HG02678 (cell line): ENCODE measurements around the gene C9.

Experiments used
- ATAC-seq: cut with Tn5 transposase; IDR thresholded peaks from one replicate; pipeline ENCODE4 v1.9.1; 2021; ENCODE audit warnings: mild to moderate bottlenecking, moderate library complexity; ENCODE audit not compliant: unreplicated experiment

Gene C9

GRCh38 chr5:39376293-39376714 is 12.0 kb upstream of the C9 start:
- peak; percentile 84 for ATAC-seq

- ATAC-seq: no peak
These were observed 9.5 kb upstream of the C9 start for GRCh38 chr5:39373791-39374190.

DNA sequence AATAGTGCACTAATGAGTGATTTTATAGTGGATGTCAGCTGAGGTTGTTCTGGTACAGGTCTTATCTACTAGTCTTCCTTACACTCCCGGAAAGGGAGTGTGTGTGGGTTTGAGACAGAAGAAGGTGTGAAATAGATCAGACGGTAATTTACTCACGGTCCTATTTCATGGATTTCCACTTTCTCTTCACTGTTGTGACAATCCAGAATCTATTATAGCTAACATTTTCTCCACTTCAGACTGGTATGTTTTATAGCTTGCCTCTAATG is 7.0 kb upstream of the C9 start:
- ATAC-seq: no peak

DNA sequence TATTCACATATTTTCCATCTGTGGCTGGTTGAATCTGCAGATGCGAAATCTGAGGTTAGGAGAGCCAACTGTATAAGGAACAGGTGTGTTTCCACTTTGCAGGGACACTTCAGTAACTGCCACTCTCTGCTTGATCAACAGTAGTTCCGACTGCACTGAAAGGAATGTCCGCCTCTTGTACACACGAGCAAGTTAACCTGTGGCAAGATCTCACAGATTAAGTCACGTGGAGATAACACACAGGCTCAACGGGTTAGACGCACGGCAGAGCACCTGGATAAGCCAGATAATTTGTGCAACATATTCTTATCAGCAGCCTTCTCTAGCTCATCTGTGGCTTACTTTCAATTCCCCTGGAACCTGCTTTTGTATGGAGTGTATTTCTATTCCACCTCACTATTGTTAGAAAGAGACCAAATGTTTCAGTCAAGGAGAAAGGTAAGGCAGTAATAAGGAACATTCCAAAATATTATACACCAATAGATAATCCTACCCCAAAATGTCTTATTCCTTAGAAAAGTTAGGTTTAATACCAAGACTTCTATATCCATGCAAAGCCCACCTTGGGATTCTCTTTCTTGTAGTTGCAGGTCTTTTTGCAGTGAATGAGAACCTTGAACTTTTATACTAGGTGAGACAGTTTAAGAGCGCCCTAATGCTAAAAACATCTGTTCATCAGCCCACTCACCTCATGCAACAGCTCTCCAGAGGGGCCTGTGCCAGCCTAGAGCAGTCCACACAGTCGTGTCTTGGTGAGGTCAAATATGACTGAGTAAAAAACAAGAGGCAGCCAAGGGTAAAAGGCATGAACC is 6.5 kb upstream of the C9 start:
- ATAC-seq: no peak

GRCh38 chr5:39369123-39369815 is 5.0 kb upstream of the C9 start:
- no peak for ATAC-seq

GRCh38 chr5:39368116-39368515 is 3.8 kb upstream of the C9 start:
- no peak for ATAC-seq

GRCh38 chr5:39367711-39368110 is 3.4 kb upstream of the C9 start:
- ATAC-seq: no peak

DNA sequence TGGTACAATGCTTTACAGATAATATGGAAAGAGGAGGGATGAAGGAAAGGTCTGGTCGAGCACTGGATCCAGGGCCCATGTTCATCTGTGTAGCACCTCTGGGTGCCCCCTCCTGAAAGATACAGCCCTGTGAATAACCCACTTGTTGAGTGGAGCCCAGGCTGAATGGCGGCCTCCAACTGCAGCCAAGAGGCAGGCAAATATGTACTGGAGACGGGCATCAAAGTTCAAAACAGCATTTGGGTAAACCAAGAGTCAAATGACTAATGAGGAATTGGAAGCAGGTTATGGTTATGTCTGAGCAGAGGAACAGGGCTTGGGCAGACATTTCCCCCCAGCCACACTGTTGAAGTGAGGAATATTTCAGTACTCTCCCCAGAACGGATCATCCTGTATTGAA is 1.1 kb downstream of the C9 start:
- no peak for ATAC-seq

DNA sequence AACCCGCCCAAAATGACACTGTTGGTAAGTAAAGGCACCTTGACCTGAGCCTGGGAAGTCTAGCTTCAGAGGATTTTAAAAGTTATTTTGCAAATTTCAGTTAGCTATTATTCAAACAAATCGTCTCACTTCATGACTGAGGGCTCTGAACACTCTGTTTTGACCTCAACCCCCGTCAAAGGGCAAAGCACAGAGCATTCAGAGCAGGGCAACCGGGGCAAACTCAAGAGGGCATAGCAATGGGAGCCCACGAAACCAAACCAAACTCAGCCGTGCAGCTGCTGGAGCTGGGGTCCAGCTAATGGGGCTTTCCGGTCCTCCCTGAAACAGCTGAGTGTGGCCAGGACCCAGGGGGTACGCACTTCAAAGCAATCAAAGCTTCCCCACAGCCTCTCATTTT is 1.6 kb downstream of the C9 start:
- no peak for ATAC-seq

DNA sequence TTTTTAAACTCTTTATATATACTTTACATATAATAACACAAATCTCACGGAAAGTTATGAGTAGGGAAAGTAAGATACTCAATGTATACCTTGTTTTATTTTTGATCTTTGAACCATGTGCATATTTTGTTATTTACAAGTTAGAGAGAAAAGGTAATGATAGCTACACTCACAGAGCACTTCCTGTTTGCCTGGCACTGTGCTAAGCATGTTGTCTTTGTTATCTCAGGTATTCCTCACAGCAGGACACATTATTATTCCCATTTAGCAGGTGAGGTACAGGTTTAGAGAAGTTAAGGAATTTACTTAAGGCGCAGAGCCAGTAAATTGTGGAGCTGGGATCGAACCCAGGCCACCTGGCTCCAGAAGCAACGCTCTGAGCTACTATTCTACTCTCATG is 3.0 kb downstream of the C9 start:
- no peak for ATAC-seq

DNA sequence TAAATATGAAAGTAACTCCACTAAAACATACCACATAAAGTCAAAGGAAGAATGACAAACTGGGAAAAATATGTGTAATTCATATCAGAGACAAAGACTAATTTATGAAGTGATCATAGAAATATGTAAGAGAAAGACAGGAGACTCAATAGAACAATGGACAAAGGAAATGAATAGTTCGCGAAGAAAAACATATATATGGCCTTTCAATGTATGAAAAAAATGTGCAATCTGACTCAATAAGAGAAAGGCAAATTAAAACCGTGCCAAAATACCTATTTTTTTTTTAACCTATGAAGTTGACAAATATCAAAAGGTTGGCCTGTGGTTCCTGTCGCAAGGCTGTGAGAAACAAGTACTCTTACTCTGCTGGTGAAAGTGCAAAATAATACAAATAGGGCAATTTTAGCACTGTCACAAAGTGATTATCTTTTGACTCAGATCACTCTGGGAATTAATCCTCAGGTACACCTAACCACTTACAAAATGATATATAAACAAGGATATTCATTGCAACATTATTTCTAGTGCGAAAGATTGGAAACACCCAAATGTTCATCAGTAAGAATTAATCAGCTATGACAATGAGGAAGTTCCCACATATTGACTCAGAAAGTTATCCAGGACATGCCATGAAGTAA is 3.7 kb downstream of the C9 start:
- ATAC-seq: no peak

GRCh38 chr5:39356263-39356662 is 8.0 kb downstream of the C9 start:
- no peak for ATAC-seq

- ATAC-seq: no peak
These were observed 9.0 kb downstream of the C9 start for GRCh38 chr5:39355324-39355723.

- no peak for ATAC-seq
These were observed 10.4 kb downstream of the C9 start for GRCh38 chr5:39353717-39354399.

DNA sequence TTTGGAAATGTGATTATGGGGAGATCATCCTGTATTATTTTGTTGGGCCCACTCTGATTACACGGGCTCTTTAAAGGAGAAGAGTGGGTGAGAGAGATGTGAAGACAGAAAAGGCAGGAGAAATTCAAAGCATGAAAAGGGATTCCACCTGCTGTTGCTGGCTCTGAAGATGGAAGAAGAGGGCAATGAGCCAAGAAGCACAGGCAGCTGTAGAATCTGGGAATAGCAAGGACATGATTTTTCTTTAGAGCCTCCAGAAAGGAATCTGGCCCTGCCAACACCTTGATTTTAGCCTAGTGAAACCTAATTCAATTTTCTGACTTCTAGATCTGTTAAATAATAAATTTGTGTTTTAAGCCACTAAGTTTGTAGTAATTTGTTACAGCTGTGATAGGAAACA is 11.3 kb downstream of the C9 start:
- ATAC-seq: no peak

- no peak for ATAC-seq
These were observed 12.1 kb downstream of the C9 start for GRCh38 chr5:39352170-39352569.

DNA sequence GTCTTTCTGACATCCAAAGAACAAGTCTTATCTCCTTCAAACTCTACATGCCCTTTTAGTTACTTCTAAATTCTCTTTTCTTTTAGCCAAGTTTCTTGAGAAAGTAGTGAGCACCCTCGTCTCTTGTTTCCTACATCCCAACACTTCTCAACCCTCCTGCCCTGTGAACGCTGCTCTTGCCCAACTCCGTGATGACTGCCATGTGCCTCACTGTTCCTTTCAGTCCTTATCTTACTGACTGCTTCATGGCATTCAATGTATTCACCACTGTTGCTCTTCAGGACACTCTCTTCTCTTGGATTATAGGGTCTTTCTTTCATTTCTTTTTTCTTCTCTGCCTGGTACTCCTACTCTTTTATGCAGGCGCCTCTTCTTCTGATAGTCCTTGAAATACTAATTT is 14.8 kb downstream of the C9 start:
- no peak for ATAC-seq

DNA sequence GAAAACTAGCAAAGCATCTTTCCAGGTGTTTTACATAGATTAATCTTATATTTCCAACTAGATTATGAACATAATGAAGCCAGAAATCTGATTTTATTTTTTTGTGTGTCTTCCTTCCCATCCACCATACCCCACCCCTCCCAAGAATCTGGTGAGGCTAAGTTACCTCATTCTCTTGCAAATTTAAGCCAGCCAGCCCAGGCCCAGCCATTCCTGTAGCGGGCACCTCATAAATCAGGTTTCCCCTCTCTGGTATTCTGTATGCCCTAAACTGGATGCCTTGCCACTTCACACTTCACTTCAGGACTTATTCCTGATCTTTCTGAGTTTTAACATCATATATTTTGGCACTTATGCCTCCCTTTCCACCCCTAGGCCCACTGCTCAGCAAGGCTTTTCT is 21.8 kb downstream of the C9 start:
- no peak for ATAC-seq

DNA sequence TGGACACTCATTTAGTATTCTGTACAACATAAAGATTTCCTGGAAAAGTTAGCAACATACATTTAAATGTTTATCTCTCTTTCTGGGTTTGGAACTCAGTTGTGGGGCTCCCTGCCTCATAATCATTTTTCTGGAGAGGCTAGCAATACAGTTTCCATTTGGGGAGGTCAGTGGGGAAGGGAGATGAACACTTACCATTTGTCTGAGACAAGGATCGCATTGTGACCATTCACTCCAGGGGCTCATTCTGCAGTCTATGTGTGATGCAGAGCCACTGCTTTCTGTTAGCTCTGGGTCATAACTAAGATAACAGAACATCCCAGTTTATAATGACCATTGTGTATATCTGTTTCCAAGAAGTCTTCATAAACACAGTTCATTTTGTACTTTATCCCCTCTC is 22.4 kb downstream of the C9 start:
- no peak for ATAC-seq

GRCh38 chr5:39340506-39340905 is 23.8 kb downstream of the C9 start:
- no peak for ATAC-seq

DNA sequence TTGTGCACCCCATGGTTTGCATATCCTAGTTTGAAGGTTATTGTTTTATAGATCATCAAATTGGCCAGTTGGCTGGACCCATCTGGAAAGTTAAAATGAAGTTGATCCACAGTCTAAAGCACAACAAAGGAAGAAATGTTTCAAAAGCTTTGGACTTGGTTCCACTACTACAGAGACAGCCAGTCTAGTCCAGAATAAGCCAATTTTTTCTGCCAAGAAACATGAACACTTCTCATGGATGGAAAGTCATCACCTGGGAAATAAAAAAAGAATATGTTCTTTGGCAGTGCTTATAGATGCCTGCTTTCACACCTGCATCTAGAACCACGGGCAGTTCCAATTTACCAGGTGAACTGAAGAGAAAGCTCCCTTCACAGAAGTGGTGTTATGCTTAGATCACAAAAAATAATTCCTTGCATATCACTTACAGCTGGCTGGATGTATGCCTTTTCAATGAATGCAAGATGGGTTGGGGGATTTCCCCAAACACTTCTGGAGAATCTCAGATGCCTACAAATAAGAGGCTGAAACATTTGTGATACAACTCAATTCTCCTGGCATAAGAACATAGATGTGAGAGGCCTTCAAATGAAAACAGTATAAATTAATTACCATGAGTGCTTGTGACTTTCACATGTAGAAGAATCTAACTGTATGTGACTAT is 26.9 kb downstream of the C9 start:
- ATAC-seq: no peak
